Measurements from ENCODE around the gene PROCA1. TPM values are rescaled to one million over a fixed set of nuclear protein-coding genes. Genes with fewer than 3 reads are reported as not detected.

The PROCA1 gene, protein sequence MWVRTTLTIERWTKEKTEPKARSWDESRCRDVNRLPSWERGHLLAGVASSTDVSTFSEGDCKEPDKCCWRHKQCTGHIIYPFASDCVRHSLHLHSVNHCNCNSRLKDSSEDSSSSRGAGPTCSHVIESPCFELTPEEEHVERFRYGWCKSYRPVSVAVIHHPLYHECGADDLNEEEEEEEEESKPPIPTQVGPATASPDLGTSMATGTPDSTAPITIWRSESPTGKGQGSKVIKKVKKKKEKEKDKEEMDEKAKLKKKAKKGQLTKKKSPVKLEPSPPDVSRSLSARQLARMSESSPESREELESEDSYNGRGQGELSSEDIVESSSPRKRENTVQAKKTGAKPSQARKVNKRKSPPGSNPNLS
- total RNA-seq: 1.5 TPM

GRCh38 chr17:28711723-28712031 lies at the start of gene PROCA1:
PROCA1 (minus strand) TSS chr17:28711888; CDS start chr17:28711660, 228 bp downstream.
- DNase-seq (ENCODE audit: extremely low spot score in 2 of 2): no peak
- Histone ChIP-seq H3K4me3 (peak within 1 kb of the TSS; percentile 52 to 55), H3K36me3 (peaks cover 0 to 11% of the 10 kb centered on the region in 2 donors), H3K9me3 (no peaks in the 10 kb centered on the region), H3K4me1 (peaks cover 36% of the 10 kb centered on the region), H3K27me3 (no peaks in the 10 kb centered on the region), H3K27ac (peak within 1 kb of the TSS; percentile 82)
- intact Hi-C loops (cut with DNase I): no loop called here
- TF ChIP-seq POLR2AphosphoS5 (IDR thresholded peaks at IDR 0.05; ENCODE audit: insufficient read depth in 1 of 2, low read depth in 1 of 2) (no peak), POLR2A (IDR thresholded peaks at IDR 0.05) (no peak)
- TF ChIP-seq, protein P1, sequence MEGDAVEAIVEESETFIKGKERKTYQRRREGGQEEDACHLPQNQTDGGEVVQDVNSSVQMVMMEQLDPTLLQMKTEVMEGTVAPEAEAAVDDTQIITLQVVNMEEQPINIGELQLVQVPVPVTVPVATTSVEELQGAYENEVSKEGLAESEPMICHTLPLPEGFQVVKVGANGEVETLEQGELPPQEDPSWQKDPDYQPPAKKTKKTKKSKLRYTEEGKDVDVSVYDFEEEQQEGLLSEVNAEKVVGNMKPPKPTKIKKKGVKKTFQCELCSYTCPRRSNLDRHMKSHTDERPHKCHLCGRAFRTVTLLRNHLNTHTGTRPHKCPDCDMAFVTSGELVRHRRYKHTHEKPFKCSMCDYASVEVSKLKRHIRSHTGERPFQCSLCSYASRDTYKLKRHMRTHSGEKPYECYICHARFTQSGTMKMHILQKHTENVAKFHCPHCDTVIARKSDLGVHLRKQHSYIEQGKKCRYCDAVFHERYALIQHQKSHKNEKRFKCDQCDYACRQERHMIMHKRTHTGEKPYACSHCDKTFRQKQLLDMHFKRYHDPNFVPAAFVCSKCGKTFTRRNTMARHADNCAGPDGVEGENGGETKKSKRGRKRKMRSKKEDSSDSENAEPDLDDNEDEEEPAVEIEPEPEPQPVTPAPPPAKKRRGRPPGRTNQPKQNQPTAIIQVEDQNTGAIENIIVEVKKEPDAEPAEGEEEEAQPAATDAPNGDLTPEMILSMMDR (IDR thresholded peaks at IDR 0.05): no peak

DNA sequence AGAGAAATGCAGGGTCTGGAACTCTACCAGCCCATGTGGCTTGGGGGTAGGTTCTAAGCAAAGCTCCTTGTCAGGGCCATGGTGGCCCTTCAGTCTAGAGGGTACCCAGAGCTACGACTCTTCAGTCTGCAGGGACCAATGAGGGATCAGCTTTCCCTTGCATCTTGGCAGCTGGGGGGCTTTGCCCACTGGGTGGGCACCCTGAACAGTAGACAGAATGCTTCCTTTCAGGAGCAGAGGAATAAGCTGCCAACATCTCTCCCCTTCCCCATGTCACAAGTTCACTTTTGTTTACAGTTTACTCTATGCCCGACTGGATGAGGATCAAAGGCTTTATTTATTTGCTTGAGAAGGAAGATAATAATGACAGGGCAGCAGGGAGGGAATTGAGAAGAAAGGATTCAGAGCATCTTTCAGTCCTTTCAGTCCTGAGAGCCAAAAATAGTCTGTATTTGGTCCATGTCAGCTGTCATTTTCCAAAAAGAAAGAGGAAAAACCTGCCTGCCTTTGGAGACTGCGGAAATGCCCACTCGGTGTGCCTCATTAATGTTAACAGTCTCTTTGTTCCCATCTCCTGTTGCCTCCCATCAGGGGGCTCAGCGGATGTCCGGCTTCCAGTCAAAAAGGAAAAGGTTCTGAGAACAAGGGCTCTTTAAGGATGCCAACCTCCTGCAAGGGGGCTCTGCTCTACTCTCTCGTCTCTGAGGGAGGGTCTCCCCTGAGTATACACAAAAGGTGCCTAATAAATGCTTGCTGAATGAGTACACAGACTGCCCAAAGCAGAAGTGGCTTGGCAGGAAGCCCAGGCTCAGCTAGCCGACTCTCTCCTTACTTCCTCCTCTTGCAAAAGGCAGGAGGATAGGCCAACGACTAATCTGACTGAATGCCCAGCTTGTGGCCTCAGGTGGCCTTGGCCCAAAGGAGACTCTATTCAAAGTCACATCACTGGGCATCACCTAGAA lies 49.2 kb upstream of the PROCA1 start:
- Histone ChIP-seq H3K4me3 (no peak overlapping the region), H3K27me3 (no peaks in the 10 kb centered on the region), H3K4me1 (no peaks in the 10 kb centered on the region), H3K27ac (no peak overlapping the region), H3K9me3 (no peaks in the 10 kb centered on the region), H3K36me3 (peaks cover 0 to 20% of the 10 kb centered on the region in 2 donors)
- intact Hi-C loops (cut with DNase I): loop anchor here (5.0 kb wide), 1 partner anchor 136 kb away; the partner anchor contains the start of gene FLOT2
- DNase-seq (ENCODE audit: extremely low spot score in 2 of 2): no peak
- no peak for TF ChIP-seq POLR2AphosphoS5 (IDR thresholded peaks at IDR 0.05; ENCODE audit: insufficient read depth in 1 of 2, low read depth in 1 of 2)
- TF ChIP-seq POLR2A (IDR thresholded peaks at IDR 0.05): no peak
- TF ChIP-seq, protein P1 (IDR thresholded peaks at IDR 0.05): no peak

- Histone ChIP-seq H3K4me1 (no peaks in the 10 kb centered on the region), H3K9me3 (no peaks in the 10 kb centered on the region), H3K4me3 (no peak overlapping the region), H3K27ac (no peak overlapping the region), H3K36me3 (peaks cover 0 to 20% of the 10 kb centered on the region in 2 donors), H3K27me3 (no peaks in the 10 kb centered on the region)
- no peak for DNase-seq (ENCODE audit: extremely low spot score in 2 of 2)
- intact Hi-C loops (cut with DNase I): no loop called here
- no peak for TF ChIP-seq POLR2AphosphoS5 (IDR thresholded peaks at IDR 0.05; ENCODE audit: insufficient read depth in 1 of 2, low read depth in 1 of 2)
- TF ChIP-seq POLR2A (IDR thresholded peaks at IDR 0.05): no peak
- TF ChIP-seq, protein P1 (IDR thresholded peaks at IDR 0.05): no peak
These were observed 47.7 kb upstream of the PROCA1 start for GRCh38 chr17:28759256-28759865.

DNA sequence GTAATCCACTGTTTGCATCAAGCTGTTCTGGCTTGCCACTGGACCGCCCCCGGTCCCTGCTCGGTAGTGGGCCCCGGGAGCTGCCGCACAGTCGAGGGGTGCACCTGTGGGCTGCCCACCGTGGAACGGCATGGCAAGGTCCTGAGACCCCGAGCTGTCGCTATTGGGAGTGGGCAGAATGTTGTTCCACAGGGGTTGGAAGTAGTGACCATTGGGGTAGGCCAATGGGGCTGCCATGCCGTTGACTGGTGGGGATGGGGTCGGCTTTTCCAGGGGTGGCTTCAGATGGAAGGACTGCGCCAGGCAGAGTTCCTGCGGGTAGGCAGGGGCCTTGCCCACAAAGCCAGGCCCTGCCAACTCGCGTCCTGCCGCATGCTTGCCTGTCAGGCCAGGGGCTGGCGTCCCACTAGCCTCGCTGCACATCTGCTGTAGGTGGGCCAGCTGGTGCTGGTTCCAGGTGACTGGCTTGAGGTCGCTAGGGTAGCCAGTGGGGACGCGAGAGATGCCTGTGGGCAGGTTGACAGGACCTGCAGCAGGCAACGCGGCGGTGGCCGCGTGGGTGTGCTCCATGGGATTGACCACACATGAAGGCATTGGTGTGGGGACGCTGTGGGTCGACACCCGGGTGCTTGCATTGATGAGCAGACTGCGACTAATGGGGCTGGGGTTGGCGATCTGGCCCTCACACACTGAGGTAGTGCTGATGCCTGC lies 46.9 kb upstream of the PROCA1 start:
- no peak overlapping the region for H3K27ac ChIP-seq
- peaks cover 0 to 20% of the 10 kb centered on the region in 2 donors for H3K36me3 ChIP-seq
- no peaks in the 10 kb centered on the region for H3K27me3 ChIP-seq
- no peak for DNase-seq (ENCODE audit: extremely low spot score in 2 of 2)
- intact Hi-C loops (cut with DNase I): no loop called here
- no peak overlapping the region for H3K4me3 ChIP-seq
- no peaks in the 10 kb centered on the region for H3K9me3 ChIP-seq
- no peaks in the 10 kb centered on the region for H3K4me1 ChIP-seq
- TF ChIP-seq POLR2A (IDR thresholded peaks at IDR 0.05): no peak
- TF ChIP-seq POLR2AphosphoS5 (IDR thresholded peaks at IDR 0.05; ENCODE audit: insufficient read depth in 1 of 2, low read depth in 1 of 2): no peak
- TF ChIP-seq, protein P1 (IDR thresholded peaks at IDR 0.05): no peak

All from vagina (tissue), 2 donors.